ENCODE results near the gene ACADL.
A peak's percentile ranks its signal among the peaks of the same experiment; 100 is the strongest.
"Not testable (repeated sequence)": the region's sequence is repeated elsewhere in the genome, so short reads cannot be mapped to it uniquely, and the experiment has no call there.

The ACADL gene

DNA sequence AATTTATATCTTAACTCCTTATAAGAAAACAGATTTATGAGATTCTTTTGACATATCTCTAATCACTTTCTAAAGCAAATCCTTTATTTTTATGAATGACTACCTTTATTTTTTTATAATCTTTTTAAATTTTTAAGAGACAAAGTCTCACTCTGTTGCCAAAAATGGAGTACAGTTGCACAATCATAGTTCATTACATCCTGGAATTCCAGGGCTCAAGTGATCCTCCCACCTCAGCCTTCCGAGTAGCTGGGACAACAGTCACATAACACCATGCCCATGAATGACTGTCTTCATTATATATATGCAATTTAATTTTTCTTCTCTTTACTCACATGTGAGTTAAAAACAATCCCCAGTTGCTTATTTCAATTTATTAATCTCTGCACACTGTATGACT is 21.7 kb downstream of the ACADL start:
- DNase-seq: no peak

DNA sequence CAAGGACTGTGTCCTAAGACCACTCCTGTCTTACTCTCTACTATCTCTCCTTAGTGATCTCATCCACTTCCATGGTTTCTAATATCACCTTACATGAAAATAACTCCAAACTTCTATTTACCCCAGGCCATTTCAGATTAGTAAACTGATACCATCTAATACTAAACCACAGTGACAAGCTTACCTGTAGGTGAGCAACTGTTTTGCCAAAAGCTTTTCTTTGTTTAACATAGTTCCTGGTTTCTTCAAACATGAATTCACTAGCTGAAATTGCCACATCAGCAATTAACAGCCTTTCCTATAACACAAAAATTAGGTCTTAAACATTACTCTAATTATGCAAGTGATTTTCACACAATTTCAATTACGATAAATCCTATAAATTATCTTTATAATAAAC is 22.1 kb downstream of the ACADL start:
- no peak for DNase-seq

DNA sequence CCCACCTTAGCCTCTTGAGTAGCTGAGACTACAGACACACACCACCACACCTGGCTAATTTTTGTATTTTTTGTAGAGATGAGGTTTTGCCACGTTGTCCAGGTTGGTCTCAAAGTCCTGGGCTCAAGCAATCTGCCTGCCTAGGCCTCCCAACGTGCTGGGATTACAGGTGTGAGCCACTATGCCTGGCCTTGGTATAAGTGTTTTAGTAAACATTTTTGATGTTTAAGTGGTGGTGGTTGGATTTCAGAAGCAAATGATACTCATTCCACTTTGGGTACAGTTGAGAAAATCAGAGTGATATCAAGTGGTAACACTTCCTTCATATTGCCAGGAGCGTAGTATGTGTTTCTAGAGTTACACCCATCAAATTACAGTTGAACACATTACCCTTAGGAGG is 25.4 kb downstream of the ACADL start:
- DNase-seq: no peak

DNA sequence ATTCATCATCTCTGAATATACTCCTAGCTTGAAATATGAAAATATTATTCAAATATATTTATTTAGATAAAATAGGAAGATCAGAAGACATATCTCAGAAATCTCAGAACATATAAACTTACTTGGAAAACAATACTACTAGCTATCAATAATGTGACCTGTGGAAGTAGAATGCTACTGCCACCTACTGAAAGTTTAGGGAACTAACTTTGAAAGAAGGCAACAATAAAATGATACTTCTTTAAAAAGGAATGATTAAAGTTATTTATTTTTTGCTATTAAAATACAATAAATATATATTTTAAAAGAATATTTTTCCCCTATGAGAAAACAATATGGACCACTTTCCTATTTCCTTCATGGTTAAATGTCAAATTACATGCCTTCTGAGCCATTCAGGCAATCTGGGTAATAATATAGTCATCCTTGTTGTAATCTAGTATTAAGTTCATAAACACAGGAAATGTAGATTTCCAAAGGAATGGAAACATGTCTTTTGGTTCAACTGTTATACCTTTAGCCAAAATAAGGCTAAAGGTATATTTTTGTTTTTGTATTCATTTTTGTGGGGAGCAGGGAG is 26.0 kb downstream of the ACADL start:
- DNase-seq: no peak

DNA sequence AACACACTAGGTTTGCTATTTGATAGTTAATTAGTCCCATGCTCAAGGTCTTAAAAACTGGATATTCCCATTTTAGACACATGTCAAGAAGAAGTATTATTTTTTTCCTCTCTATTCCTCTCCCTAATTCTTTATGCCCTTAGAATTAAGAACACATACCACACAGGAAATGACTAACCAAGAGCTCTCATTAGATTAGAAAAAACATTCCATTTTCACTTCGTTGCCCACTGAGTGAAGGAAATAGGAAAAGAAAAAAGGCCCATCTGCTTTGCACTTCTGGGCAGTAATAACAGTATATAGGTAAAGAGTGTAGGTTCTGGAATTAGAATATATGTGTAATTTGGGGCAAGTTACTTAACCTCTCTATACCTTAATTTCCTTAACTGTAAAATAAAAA is 26.9 kb downstream of the ACADL start:
- DNase-seq: no peak

DNA sequence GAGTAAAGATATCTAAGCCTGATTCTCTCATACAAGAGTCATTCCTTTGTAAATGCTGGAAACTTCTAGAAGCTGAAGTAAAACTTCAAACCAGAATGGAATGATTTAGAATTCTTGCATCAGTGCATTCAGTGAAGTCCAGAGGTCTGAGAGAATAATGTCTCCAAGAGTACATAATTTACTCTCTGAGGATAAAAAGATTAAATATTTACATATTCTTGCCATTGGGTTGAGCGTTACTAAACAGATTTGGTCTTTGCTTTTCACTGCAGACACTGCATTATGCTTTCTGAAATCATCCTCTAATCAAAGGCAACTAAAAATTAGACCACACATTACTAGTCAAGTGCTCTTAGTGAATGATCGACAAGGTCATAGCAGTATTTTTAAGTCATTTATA is 27.5 kb downstream of the ACADL start:
- no peak for DNase-seq

DNA sequence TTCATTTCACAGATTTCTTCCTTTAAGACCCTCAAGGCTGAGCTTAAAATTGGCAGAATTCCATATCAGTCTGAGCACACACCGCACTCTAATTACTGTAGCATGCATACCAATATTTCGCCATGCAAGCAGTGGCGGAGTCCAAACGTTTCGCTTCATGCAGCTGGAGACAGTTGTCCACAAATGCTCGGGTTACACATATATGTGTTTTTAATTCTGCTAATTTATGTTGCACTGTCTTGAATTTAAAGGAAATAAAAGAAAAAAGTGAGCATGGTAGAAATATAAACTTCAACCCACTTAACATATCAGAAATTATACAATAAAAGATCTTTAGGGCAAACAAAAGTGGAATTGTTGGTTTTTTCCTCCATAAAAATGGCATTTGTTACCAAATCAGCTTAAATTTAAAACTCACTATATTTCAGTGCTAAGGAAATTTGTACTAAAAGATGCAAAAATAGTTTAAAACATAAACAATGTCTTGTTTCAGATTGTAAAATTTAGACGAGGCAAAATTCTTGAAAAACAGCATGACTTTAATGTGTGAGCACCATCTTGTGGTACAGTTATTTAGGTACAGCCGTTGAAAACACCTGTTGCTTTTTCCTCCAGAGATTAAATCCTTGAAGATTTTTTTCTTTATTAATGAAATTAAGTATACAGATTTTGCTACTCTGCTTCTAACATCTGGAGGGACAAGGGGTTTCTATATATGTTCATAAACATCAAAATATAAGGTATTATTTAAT is 30.0 kb downstream of the ACADL start:
- DNase-seq: no peak

DNA sequence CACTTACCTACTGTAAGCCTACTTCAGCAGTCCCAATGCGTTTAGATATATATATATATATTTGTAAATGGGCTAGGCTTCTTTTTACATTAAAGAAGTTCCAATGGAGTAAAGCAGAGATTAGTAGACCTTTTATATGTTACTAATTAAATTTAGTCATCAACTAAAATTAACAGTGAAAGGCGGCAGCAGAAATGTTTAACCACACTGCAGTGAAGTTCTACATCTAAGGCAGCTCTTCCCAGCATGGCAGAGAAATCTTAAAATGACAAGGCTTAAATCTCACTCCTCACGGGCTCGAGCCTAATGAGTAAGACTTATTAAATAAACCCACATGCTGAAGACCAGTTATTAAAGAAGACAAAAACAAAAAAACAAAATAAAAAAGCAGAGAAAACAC is 34.9 kb downstream of the ACADL start:
- no peak for DNase-seq

DNA sequence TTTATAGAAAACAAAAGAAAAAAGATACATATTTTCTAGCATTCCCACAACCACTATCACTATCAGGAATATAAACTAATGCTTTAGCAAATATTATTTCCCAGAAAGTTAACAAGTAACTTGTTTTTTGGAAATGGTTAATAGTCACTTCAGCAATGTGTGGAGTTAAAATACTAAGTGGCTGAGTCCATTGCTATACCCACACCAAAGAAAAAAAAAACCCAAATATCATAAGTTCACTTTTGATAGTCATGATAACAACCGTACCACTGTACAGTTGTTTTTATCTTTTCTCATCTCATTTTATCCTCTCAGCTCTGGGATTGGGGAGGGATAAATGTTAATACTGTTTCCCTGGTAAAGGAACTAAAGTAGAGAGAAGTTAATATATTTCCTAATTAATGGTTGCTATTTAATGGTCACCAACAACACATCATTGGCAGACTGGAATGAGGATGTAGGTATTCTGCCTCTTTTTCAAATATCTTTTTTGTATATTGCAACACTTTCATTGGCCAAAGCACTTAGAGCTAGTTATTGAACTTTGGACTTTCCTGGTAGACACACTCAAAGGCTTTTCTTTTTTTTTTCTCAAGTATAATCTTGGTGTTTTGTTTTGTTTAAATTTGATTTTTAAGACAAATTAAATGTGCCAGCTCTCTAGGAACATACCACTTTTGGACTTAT is 35.7 kb downstream of the ACADL start:
- no peak for DNase-seq

DNA sequence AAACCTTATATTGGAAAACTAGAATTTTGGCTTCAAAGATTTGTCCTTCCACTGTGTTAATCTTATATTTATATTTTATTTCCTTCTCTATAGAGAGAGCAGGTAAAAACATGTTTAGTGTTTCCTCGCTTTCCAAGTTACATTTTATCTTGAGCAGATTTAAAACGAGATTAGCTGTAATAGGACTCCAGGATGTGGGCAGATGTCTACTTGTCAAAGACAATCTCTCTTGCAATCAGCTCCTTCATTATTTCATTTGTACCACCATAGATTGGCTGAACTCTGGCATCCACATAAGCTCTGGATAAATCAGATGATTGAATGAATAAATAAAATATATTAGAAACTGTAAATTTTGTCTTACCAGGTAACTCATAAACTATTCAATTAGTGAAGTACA is 36.5 kb downstream of the ACADL start:
- DNase-seq: no peak

DNA sequence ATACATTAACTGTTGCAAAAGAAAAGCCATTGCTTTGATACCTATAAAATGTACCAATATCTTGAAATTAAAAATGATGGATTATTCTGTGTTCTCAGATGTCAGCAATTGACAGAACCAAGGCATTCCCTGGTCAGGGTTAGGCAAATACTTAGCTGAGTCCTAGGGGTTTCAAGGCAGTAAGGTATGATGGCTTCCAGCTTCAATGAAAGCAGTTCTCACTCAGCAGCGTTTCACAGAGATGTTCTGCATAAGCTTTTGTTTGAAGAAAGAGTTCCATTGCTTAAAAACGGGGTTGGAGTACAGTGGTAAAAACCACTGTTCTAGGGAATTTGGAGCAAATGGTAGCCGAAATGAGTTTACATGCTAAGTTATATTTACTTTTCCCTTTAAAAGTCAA is 37.1 kb downstream of the ACADL start:
- no peak for DNase-seq

DNA sequence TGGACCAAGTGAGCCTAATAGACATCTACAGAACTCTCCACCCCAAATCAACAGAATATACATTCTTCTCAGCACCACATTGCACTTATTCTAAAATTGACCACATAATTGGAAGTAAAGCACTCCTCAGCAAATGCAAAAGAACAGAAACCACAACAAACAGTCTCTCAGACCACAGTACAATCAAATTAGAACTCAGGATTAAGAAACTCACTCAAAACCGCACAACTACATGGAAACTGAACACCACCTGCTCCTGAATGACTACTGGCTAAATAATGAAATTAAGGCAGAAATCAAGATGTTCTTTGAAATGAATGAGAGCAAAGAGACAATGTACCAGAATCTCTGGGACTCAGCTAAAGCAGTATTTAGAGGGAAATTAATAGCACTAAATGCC is 41.3 kb downstream of the ACADL start:
- DNase-seq: not testable (repeated sequence)

DNA sequence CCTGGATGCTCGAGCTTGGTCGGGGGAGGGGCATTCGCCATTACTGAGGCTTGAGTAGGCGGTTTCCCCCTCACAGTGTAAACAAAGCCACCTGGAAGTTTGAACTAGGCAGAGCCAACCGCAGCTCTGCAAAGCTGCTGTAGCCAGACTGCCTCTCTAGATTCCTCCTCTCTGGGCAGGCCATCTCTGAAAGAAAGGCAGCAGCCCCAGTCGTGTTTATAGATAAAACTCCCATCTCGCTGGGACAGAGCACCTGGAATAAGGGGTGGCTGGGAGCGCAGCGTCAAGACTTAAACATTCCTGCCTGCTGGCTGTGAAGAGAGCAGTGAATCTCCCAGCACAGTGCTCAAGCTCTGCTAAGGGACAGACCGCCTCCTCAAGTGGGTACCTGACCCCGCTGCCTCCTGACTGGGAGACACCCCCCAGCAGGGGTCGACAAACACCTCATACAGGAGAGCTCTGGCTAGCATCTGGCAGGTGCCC is 43.6 kb downstream of the ACADL start:
- DNase-seq: not testable (repeated sequence)

DNA sequence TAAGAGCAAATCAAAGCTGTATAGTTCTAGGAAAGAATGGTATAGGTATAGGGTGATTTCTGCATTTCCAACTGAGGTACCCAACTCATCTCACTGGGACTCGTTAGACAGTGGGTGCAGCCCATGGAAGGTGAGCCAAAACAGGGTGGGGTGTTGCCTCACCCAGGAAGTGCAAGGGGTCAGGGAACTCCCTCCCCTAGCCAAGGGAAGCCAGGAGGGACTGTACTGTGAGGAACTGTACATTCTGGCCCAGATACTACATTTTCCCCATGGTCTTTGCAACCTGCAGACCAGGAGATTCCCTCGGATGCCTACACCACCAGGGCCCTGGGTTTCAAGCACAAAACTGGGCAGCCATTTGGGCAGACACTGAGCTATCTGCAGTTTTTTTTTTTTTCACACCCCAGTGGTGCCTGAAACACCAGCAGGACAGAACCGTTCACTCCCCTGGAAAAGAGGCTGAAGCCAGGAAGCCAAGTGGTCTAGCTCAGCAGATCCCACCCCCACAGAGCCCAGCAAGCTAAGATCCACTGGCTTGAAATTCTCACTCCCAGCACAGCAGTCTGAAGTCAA is 44.1 kb downstream of the ACADL start:
- DNase-seq: not testable (repeated sequence)

DNA sequence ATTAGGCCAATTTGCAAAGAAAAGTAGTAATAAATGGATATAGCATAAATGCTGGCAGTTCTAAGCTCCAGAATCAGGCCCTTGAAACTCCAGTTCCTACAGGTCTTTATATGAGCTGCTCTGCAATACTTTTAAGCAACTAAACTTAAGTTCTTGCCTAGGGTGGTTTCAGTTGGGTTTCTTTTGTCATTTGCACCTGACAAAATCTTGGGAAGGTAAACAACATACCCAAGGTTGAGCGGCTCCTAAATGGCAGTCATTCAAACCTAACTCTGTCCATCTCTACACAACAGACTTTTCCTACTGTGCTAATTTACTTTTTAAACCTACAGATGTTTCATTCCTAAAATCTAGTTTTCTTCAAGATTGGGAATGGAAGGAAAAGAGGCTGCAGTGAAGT is 44.8 kb downstream of the ACADL start:
- no peak for DNase-seq

DNA sequence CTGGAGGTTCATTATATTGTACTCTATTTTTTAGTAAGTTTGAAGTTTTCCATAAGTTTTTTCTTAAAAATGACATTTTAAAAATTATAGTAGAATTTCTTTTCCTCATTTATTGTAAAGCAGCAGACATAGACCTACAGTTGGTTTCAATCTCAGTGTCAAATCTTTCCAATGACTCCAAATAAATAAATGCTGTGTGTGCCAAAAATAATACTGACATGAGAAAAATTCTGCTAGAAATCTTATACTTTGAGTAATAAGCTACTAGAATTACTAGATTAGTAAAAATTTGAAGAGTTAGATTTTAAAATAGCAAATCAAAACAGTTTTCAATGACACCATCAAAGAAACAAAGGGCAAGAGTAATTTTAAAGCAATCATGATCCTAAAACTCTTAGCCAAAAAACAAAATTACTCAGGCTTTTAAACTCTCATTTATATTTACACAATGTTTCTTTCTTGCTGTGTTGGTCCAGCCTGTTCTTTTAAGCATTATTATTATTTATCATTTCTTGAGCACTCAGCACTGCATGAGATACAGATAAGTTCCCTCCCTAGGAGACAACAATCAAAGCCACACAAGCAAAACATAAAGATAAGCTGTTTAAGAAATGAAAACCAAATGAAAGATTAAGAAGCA is 45.8 kb downstream of the ACADL start:
- DNase-seq: no peak

DNA sequence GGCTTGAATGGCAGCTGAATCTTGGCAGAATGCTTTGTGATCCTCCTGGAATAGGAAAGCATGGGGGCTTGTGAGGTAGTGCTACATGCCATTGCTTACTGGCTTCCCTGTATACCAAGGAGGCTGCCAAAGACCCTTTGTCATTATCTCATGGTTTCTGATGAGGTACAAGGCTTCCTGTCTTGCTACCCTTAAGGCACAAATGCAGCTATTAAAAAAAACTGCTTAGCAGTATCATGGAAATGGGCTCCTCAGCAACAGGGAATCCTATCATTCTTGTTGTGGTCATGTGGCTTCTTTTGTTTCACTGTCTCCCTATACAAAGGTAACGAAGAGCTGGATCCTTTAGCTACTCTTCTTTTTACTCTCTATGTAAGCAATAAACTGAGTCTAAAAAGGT is 47.5 kb downstream of the ACADL start:
- DNase-seq: no peak

DNA sequence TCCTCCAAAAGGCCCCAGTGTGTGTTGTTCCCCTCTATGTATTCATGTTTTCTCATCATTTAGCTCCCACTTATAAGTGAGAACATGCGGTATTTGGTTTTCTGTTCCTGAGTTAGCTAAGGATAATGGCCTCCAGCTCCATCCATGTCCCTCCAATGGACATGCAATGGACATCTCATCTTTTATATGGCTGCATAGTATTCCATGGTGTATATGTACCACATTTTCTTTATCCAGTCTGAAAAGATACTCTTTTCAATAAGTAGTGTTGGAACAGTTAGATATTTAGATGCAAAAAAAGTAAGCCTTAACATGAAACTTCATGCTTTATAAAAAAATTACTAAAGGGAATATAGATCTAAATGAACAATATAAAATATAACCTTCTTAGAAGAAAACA is 48.1 kb downstream of the ACADL start:
- DNase-seq: not testable (repeated sequence)

DNA sequence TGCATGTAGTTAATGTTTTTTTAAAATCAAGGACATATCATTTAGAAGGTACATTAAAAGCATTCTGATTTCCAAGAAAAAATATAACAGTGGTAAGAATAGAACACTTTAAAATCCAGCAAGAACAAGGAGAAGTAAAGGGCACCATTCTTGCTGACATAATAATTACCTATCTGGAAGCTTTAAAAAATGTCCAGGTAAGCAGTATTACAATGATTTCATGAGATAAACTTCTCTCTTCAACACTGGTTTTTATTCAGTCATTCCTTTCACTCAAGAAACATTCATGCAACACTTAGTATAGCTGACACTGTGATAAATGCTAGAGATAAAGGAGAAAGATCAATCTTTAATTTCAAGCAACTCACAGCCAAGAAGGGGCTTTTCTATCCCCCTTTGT is 51.2 kb downstream of the ACADL start:
- DNase-seq: no peak

DNA sequence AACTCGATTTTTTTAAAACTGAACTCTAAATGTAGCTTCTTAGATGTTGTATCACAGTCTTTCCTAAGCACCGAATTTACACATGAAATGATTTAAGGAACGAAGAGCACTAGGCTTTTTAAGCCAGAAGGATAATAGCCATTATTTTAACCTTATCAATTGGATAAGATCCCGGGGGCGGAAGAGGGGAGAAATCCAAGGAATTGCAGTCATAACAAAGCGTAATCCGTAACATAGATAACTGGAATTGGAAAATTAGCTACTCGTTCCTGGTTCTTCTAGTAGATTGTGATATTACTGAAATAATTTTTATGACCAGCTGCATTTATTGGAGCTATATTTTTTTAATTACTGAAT is 53.0 kb downstream of the ACADL start:
- DNase-seq: no peak

DNA sequence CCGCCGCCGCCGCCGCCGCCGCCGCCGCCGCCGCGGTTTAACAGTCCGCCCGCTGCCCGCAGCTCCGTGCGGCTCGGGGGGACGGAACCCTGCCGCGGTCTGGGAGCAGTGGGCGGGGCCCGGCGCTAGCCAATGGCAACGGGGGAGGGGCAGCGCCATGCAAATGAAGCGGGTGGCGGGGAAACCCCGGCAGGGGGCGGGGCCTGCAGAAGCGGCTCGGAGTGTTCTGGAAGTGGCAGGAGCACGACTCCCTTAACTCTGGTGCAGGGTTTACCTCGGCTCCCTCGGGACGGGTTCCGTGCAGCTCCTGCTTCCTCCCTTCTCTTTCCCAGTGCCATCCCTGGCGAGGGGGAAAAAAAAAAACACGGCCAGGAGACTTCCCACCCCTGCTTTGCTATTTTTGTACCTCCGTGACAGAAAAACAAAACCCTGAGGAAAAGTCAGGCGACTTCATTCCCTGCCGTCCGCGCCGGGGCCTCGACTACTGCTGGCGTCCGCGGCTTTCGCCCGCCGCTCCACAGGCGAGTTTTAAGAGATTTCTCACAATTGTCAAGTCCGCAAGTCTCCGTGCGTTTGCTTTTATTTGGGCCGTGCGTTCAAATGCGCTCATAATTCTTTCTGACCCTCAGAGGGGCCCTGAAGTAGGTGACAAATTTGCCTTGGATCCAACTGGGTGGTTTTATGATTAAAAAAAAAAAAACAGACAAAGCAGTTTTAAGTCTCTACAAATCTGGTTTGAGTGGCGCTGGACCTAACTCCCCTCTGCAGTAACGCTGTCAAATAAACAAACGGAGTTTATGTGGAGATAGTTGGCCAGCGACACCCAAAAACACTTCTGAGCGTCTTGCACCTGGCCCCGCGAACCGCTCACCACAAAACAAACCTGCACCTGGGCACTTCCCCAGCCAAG is 53.7 kb downstream of the ACADL start, which contains the start of gene KANSL1L:
Gene KANSL1L, minus strand, starts transcription at position 101 of the 910 bp plus-strand sequence. CDS start 16,827 bp downstream, outside the sequence.
- DNase-seq: peak; percentile 94

Data from right kidney (tissue), 1 donor.